GM20431 (cell line): ENCODE data around the gene UBAC2.

Experiments used
- in situ Hi-C: fragments of 300-500 bp; cut with MseI, MboI; formaldehyde crosslinking; loops from one replicate; pipeline ENCODE4 v1.15.0; 2020; ENCODE audit warnings: low sequenced_read_pairs; ENCODE audit not compliant: unreplicated experiment

UBAC2 gene

DNA sequence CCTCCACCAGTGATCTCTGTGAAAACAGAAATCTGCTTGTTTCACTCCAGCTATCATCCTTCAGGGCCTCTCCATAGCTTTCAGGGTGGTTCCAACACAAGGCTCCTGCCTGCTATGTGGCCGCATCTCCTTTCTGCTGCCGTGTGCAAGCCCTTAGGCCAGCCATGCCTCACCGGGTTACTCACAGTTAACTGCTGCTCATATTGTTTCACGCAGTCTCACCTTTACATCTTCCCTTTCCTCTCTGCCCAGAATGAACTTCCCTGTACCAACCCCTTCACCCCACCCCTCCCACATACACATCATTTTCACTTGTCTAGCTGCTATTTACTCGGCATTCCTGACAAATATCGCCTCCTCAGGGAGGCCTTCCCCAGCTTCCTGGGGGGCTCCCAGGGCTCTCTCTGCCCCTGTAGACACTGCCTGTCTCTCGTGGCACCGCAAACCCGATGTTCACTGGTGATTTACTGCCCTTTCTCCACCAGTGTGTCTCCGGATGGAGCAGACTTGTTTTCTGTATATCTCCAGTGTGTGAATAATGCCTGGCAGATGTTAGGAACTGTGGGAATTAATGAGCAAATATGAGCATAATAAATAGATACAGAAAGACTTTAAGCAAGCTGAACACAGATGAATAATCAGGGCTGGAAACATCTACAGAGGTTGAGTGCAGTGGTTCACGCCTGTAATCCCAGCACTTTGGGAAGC, 145.8 kb downstream of the UBAC2 start:
- in situ Hi-C loops: no loop called here

DNA sequence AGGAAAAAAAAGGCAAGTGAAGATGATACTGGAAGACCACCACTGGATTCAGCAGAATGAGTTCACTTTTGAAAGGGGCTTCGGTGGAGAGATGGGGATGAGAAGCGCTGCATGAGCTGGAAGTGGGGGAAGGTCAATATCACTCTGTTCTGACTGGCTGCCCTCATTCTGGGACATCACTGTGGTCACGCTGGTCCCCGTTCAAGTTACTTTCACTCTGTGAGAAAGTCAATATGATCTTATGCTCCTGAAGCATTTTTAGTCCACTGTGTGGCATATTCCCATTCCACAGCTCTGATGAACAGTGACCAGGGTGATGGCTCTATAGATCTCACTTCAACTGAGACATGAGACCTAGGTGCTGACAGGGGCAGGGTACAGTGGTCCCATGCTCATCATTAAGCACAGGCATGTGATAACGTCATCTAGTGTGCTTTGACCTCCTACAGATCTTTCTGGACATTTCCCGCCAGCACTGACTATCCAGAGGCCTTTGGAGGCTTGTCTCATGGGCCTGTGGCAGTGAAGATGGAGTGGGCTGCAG, 146.8 kb downstream of the UBAC2 start:
- in situ Hi-C loops: no loop called here

DNA sequence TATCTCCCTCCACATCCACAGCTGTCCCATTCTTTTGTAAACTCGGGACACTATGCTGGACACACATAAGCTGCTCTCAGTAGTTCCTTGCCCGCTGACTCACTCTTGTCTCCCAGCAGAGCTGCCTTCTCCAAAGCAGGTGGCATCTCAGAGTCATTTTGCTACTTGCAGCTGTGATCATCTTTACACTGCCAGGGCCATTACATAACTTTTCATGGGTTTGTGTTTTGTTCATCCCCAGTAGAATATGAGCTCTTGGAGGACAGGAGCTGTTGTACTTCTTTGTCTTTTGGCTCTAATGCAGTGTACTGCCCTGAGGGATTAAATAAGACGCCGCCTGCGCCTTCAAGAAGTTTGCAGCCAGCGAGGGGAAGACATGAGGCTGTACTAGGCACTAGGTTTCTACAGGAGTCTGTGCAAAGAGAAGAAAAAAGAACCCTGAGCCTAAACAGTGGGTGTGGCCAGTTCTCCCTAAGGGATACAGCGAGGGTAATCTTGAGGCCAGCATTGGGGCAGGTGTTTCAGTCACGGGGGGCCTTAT, 147.3 kb downstream of the UBAC2 start:
- in situ Hi-C loops: no loop called here

DNA sequence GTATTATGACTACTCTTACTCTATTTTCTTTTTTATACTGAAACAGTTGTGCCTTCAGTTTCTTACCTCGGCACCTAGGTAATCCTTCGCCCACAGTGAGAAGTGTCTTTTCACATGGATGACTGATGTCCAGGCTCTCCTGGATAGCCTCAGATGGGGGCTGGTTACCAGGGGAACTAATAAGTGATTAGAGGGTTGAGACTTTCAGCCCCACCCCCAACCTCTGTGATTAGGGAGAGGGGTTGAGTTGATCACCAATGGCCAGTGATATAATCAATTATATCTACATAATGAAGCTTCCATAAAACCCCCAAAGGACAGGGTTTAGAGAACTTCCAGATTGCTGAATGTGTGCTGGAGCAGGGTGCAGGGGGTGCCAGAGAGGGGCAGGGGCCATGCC, 149.5 kb downstream of the UBAC2 start:
- in situ Hi-C loops: no loop called here

DNA sequence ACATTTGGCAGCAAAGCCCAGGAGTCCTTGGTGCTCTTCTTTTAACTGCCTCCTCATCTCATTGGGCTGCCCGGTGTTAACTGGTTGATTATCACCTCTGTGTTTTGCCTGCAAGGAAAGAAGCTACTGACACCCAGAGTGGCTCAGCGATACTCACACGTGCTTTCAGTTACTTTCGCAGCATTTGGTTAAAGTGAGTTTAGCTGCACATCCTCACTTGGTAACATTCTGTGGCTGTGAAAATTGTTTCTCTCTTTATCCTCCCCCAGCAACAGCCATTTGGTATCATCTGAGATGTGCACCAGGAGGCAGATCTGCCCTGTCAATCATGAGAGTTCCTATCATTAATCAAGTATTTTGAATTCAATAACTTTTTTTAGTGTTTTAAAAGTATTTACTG, 151.1 kb downstream of the UBAC2 start:
- in situ Hi-C loops: no loop called here

DNA sequence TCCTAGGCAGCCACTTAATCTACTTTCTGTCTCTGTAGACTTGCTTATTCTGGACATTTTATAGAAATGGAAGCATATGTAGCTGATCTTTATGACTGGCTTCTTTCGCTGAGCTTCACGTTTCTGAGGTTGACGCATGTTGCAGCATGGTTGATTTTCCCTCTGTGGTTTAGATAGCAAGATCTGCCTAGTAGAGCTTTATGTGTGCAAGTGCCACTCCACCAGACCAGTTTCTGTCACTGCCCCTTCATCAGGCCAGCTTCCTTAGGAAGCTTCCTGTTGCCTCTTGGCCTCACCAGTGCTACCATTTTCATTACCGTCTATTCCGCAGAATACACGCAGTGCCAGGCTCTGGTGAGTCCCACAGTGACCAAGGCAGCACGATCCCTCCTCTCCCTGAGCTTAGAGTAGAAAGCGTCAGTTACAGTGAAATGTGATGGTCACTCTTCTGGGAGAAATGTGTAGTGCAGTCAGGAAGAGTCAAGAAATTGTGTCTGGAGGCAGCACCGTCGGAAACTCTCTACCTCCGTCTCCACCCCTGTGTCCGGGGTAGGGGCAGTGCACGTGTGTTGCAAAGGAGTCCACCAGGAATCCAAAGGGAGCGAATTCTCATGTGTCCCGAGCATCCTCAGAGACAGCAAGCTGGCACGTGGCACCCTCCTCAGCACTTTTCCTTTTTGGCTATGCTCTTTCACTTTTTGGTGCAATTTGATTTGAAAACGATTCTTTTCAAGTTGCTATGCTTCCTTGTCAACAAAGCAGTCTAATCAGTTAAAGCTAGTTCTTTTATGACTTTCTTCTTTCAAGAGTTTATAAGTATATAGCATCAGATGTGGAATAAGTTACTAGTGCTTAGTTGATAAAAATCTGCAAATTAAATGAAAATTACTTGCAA, 151.9 kb downstream of the UBAC2 start:
- in situ Hi-C loops: no loop called here

DNA sequence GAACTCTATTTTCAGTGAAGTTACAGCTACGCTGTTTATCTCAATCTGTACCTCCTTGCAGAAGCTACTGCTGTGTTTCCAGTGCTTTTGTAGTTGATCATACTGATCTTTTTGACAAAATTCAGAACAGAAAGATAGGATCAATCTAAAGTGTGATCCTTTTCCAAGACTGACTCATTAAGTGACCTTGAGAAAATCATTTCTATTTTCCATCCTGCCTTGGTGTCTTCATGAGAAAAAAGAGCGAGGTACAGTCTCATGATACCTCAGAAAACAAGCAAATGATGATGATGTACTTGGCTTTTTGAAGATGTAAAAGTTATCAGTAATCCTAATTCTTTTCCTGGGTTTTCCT, 152.6 kb downstream of the UBAC2 start:
- in situ Hi-C loops: no loop called here

DNA sequence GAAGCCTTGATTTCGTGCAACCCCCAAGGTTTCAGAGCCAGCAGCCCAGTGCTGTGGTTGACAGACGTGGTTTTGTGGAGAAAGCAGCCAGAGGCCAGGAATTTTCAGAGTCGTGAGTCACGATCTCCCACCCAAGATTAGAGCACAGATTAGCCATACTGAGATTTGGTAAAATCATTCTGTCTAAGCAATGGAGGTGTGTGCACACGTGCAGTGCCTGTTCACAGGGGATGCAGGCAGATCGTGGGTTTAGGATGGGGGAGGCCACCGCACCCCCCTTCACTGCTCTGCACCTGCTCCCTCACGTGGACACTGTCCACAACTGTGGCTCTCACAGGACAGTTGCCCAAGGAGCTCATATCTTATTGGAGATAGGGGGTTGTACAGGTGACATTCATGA, 153.2 kb downstream of the UBAC2 start:
- in situ Hi-C loops: no loop called here

DNA sequence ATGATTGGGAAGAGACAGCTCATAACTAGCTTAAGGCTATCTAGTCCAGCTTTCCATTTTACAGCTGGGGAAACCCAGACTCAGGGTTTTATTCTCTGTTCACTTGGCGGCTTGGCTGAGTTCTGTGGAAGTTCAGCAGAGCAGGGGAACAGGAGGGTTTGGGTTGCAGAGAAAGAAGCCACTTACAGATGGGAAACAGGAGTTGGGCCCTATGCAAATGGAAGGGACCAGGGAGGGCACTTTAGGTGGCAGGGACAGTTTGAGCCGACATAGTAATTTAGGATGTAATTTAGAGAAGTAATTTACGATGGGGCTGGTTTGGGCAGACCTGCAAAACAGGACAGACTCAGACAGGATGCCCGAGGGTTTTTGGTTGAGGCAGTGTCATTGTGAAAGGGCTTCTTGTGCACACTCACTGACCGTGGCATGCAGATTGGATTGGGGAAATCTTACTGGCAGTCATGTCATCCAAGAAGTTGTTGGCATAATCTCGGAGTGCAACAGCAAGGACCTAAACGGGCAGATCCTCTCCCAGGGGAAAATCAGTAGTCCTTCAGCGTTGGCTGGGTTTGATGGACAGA, 153.8 kb downstream of the UBAC2 start:
- in situ Hi-C loops: no loop called here

DNA sequence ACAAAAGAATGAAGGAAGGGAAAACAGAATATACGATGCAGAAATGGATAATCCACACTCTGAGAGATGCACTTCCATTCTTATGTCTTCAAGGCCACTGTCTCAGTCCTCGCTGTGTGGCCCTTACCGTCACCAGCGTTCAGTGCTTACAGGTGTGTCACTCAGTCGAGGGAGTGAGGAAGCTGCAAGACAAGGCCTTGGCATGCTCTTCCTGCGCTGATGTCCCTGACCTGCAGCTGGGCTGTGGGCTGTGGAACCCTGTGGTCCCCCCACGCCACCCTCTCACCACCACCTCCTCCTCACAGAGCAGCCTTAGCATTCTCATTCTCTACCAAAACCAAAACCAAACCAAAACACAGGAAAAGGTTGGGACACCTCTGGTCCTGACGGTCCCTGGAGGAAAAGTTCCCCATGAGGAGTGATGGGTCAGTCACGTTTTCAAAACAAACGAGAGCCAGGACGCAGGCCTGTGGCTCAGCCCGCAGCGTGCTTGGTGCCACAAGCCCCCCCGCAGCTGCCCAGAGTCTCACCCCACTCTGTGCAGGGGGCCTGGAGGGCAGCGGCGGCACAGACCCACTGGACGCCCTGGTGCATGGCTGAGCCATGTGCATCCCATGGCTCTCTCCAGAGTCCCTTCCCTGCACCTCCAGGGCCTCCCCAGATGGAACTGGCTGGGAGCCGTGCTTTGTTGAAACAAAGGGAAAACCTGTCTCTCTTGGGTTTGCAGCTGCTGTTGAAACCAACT, 154.8 kb downstream of the UBAC2 start:
- in situ Hi-C loops: no loop called here

DNA sequence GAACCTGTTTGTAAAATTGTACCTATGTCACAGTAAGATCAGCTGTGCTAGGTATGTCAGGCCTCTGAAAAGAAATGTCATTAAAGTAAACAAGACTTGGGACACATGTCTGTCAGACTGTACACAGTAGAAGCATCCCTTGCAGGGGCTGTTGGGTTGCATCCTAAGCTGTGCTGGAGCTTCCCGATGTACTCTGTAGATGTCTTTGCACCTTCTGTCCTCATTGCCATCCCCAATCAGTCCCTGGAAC, 155.3 kb downstream of the UBAC2 start:
- in situ Hi-C loops: no loop called here

DNA sequence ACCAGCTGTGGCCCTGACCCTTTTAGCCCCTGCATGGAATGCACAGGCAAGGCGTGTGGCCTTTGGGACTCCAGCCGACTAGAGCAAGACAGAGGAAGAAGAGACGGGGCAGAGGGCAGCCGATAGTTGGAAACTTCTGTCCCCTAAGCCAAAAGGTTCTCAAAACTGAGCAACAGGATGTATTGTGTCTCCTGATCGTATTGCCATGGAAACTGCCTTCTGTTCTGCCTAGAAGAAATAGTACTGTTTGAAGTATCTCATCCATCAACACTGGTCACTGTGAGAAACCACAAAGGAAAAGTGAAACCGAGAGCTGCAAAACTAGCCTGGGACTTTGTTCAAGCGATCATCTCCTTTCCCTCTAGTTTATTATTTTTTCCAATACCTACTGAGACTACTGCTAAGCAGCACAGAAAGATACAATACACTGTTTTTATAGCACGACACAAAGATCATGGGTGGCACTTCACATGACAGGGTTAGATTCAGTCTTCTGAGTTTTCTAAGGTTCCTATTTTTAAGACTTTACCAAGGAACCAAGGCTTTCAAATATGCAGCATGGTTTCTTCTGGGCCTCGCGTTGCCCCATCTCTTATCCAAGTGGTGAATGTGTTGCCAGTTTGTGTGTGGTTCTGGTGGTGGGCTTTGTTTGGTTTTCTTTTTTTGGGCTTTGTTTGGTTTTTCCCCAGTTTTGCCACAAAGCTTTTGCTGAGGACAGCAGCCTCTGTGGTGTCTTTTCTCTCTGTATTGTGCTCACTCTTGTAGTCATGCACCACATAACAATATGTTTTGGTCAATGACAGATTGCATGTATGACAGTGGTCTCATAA, 155.8 kb downstream of the UBAC2 start:
- in situ Hi-C loops: no loop called here

DNA sequence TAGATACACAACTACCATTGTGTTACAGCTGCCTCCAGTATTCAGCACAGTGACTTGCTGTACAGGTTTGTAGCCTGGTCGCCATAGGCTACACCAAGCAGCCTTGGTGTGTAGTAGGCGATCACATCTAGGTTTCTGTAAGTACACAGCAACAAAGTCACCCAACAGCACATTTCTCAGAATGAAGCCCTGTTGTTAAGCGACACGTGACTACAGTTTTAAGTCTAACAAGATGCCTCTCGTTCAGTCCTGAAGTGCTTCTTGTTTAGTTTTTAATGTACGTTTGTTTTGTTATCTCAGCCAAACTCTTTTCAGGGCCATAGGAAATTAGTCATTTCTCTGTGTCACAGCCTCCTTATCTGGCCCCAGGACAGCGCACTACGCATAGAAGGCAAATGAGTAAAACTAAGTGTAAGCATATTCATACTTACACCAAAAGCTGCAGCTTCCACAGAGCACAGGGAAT, 156.5 kb downstream of the UBAC2 start:
- in situ Hi-C loops: no loop called here

DNA sequence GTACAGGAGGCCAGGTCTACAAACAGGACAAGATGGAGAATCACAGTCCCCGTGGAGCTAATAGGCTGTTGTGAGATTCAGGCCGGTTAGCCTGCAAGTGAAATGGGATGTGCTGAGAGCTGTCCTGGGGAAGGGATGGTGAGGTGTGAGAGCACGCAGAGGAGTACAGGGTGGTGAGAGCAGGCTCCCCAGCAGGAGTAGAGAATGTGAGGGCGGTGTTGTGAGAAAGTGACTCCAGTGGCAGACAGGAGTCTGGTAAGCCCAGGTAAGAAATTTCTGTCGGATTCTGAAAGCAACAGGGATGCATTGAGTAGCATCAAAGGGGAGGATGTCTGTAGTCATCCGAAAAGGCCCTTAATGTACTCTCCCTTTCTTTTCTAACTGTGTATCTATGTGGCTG, 157.3 kb downstream of the UBAC2 start:
- in situ Hi-C loops: no loop called here

DNA sequence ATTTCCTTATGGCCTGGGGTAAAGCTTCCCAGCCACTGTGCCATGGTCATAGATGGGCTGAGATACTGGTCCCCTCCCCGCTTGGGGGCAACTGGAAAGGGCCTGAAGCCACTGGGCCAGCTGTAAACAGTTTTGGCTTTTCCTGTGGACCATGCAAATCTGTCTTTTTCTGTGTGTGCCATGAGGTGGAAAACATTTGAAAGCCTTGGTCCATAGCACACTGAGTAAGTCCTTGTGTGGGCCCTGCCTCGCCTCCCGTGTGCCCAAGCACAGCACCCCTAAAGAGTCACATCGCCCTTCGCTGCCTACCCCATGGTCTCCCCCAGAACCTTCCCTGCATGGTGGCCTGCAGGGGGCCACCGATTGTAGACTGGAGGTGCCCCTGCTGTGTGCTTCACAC, 158.9 kb downstream of the UBAC2 start:
- in situ Hi-C loops: no loop called here

DNA sequence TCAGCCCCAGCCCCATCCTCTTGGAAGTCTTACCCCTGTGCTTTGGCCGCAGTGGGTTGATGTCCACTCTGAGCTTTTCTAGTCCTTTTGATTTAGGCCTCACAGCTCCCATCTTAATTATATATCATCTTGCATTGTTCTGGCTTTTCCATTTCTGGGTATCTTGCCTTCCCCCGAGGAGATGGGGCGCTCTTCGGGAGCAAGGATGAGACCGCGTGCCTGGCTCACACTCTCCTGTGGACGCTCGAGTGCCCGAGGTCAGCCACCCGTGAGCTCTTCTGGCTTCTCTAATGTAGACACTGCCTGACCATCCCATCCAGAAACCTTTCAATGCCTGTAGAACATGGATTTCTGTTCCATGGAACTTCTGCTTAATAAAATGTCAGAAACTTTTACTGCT, 160.0 kb downstream of the UBAC2 start:
- in situ Hi-C loops: no loop called here

DNA sequence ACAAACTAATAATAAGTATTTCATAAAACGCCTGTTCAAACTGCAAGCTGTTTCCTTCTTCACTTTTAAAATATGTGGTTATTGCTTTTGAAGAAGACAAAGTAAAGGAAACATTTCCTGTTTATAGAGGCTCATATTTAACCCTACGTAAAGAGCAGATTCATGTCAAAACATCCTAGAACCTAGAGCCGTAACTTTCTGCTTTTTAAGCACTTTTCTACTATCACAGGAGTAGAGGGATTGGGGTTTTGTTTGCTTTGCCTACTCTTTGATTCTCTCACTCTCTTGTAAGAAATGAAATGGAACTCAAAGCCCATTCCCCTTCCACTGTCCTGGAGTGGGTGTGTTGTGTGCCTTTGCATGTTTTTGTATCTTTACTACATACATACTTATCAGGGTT, 160.5 kb downstream of the UBAC2 start:
- in situ Hi-C loops: no loop called here

DNA sequence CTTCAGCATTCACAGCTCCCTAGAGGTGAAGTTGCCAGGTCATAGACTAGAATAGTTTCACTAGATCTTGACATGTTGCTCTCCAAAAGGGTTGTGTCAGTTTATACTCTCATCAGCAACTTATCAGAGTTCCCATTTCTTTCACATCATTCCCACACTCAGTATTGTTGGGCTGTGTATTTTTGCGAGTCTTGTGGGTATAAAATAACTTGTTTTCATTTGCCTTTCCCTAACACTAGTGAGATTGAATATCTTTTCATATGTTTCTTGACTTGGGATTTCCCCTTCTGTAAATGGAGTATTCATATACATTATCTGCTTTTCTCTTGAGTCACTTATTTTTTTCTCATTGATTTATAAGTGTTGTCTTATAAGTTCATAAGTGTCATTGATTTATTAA, 161.7 kb downstream of the UBAC2 start:
- in situ Hi-C loops: no loop called here

DNA sequence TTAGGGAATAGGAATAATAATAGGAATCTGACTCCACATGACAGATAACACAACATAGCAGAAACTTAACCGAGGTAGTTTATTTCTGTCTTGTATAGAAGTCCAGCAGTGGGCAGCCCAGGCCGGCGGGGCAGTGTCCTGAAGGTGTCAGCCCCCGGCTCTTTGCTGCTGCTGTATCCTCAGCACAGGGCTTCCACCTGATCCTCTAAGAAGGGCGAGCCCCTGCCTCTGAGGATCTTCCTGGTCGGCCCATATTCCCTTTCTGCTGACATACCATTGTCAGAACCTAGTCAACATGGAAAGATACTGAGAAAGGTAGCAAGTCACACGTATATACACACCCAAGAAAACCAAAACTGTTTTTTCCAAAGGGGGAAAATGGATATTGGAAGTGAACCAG, 162.7 kb downstream of the UBAC2 start:
- in situ Hi-C loops: no loop called here
